ENCODE data around the gene GLRX5. TPM values are rescaled to one million over a fixed set of nuclear protein-coding genes. Genes with fewer than 3 reads are reported as not detected.

GLRX5 gene
- total RNA-seq, 1 experiment from 2014 or later: 60.1 TPM

GRCh38 chr14:95577067-95577800 is 42.4 kb downstream of the GLRX5 start:
- no TSS peak for BruUV-seq (replicated peaks)
- H3K27me3 ChIP-seq (ENCODE audit: insufficient read depth, low read length): peaks cover 13% of the 10 kb centered on the region; the same call in 1 of the 2 replicates

More at GRCh38 chr14:95577067-95577800, 42.4 kb downstream of the GLRX5 start:
- Histone ChIP-seq H3K4me3 (replicated peaks in 1 of 2; ENCODE audit: low read depth in 1 of 2, low read length in 2 of 2) (no peak overlapping the region), H3K27ac (ENCODE audit: low read depth, low read length) (no peak overlapping the region), H2AFZ (ENCODE audit: low read depth, low read length, poor library complexity, severe bottlenecking) (no peak overlapping the region), H3K36me3 (ENCODE audit: control insufficient read depth in 1 of 2, insufficient read depth in 2 of 2, low read length in 2 of 2) (no peaks in the 10 kb centered on the region; a peak in 1 of 4 replicates), H3K4me2 (ENCODE audit: low read length) (no peak overlapping the region), H4K20me1 (ENCODE audit: insufficient read depth) (no peaks in the 10 kb centered on the region), H3K9me2 (ENCODE audit: insufficient read depth) (no peaks in the 10 kb centered on the region), H3K79me2 (ENCODE audit: insufficient read depth, low read length) (no peaks in the 10 kb centered on the region), H3K9me3 (ENCODE audit: control insufficient read depth in 1 of 2, insufficient read depth in 1 of 2, low read depth in 1 of 2, low read length in 2 of 2) (no peaks in the 10 kb centered on the region), H3K4me1 (ENCODE audit: control insufficient read depth in 1 of 2, insufficient read depth in 2 of 2, low read length in 2 of 2) (no peaks in the 10 kb centered on the region), H3K9ac (ENCODE audit: low read length) (no peak overlapping the region)
- ChIA-PET RAD21 (ENCODE audit: low non-redundant PET in 1 of 2, low total read pairs in 2 of 2, uncharacterized antibody in 2 of 2, unreplicated experiment in 2 of 2) (no interaction called here), POLR2A (no interaction called here), CTCF (no interaction called here)
- ATAC-seq (no peak), DNase-seq (ENCODE audit: low read depth, low spot score) (no peak)
- intact Hi-C loops (cut with micrococcal nuclease): no loop called here
- TF ChIP-seq ZBTB33 (IDR thresholded peaks at IDR 0.05; ENCODE audit: extremely low read depth, insufficient replicate concordance, low read length): no peak
- no peak for TF ChIP-seq ZFX (IDR thresholded peaks at IDR 0.05)
- no peak for TF ChIP-seq EZH2 (IDR thresholded peaks at IDR 0.05)
- no peak for TF ChIP-seq TCF7L2 (IDR thresholded peaks at IDR 0.05; ENCODE audit: borderline replicate concordance, extremely low read depth, insufficient read depth, insufficient read length)
- no peak for TF ChIP-seq ATF3 (IDR thresholded peaks at IDR 0.05)
- TF ChIP-seq SP1 (IDR thresholded peaks at IDR 0.05; ENCODE audit: low read depth): no peak
- TF ChIP-seq REST (IDR thresholded peaks at IDR 0.05; ENCODE audit: low read depth): no peak
- no peak for TF ChIP-seq FOSL1 (IDR thresholded peaks at IDR 0.05; ENCODE audit: low read depth)
- no peak for TF ChIP-seq CTCF (IDR thresholded peaks at IDR 0.05 in 2 of 3, conservative IDR thresholded peaks at IDR 0.05 in 1 of 3; ENCODE audit: borderline replicate concordance in 1 of 3, insufficient read depth in 1 of 3, low read depth in 2 of 3, low read length in 2 of 3)
- TF ChIP-seq MAX (IDR thresholded peaks at IDR 0.05): no peak
- TF ChIP-seq EGR1 (IDR thresholded peaks at IDR 0.05; ENCODE audit: low read depth): no peak
- TF ChIP-seq EZH2phosphoT487 (IDR thresholded peaks at IDR 0.05; ENCODE audit: borderline replicate concordance): no peak
- no peak for TF ChIP-seq YY1 (IDR thresholded peaks at IDR 0.05; ENCODE audit: extremely low read depth, insufficient replicate concordance, low read depth, low read length)
- TF ChIP-seq CBX3 (IDR thresholded peaks at IDR 0.05; ENCODE audit: low read depth): no peak
- no peak for TF ChIP-seq CEBPB (IDR thresholded peaks at IDR 0.05; ENCODE audit: low read depth)
- TF ChIP-seq SIN3A (IDR thresholded peaks at IDR 0.05; ENCODE audit: low read depth): no peak
- no peak for TF ChIP-seq POLR2A (IDR thresholded peaks at IDR 0.05; ENCODE audit: borderline replicate concordance, extremely low read depth, insufficient read depth, insufficient read length)
